GM23248 (cell line): ENCODE results near the gene CLCN6. TPM values are rescaled to one million over a fixed set of nuclear protein-coding genes. Genes with fewer than 3 reads are reported as not detected.

ENCODE experiments used
- DNase-seq: peaks from one replicate; pipeline ENCODE4 v3.0.0-alpha.2; 2015
- H2AFZ ChIP-seq: fragments of 200-600 bp; sonication (generic); 2 replicates; pipeline ENCODE4 v1.6.1; 2016; ENCODE audit warnings: antibody characterized with exemption
- H3F3A ChIP-seq: fragments of 200-600 bp; sonication (generic); 2 replicates; pipeline ENCODE4 v1.6.1; 2016; ENCODE audit warnings: mild to moderate bottlenecking, antibody characterized with exemption, mixed run types; ENCODE audit not compliant: insufficient read depth
- H3K27ac ChIP-seq: fragments of 200-600 bp; sonication (generic); 2 replicates; pipeline ENCODE4 v1.5.1; 2016; ENCODE audit warnings: mild to moderate bottlenecking
- H3K27me3 ChIP-seq: fragments of 200-600 bp; sonication (generic); replicated peaks from 2 replicates; pipeline ENCODE4 v1.6.1; 2016; ENCODE audit warnings: mild to moderate bottlenecking; ENCODE audit not compliant: insufficient read depth
- H3K36me3 ChIP-seq: fragments of 200-600 bp; sonication (generic); 2 replicates; pipeline ENCODE4 v1.6.1; 2016; ENCODE audit warnings: low read depth, mild to moderate bottlenecking
- H3K4me1 ChIP-seq: fragments of 200-600 bp; sonication (generic); 2 replicates; pipeline ENCODE4 v1.6.1; 2016; ENCODE audit warnings: mild to moderate bottlenecking; ENCODE audit not compliant: insufficient read depth
- H3K4me2 ChIP-seq: fragments of 200-600 bp; sonication (generic); one replicate; pipeline ENCODE4 v1.6.1; 2016; ENCODE audit warnings: mild to moderate bottlenecking; ENCODE audit not compliant: unreplicated experiment
- H3K4me3 ChIP-seq: fragments of 200-600 bp; sonication (generic); 2 replicates; pipeline ENCODE4 v1.5.1; 2016; ENCODE audit warnings: mild to moderate bottlenecking
- H3K79me2 ChIP-seq: fragments of 200-600 bp; sonication (generic); 2 replicates; pipeline ENCODE4 v1.6.1; 2016; ENCODE audit warnings: mild to moderate bottlenecking; ENCODE audit not compliant: insufficient read depth
- H3K9ac ChIP-seq: fragments of 200-600 bp; sonication (generic); 2 replicates; pipeline ENCODE4 v1.6.1; 2016; ENCODE audit warnings: mild to moderate bottlenecking
- H3K9me2 ChIP-seq: fragments of 200-600 bp; sonication (generic); 2 replicates; pipeline ENCODE4 v1.6.1; 2016; ENCODE audit warnings: mixed run types, mild to moderate bottlenecking, moderate library complexity; ENCODE audit not compliant: insufficient read depth
- H3K9me3 ChIP-seq: fragments of 200-600 bp; sonication (generic); one replicate; pipeline ENCODE4 v1.6.1; 2017; ENCODE audit warnings: low read depth
- H4K20me1 ChIP-seq: fragments of 200-600 bp; sonication (generic); 2 replicates; pipeline ENCODE4 v1.6.0; 2016; ENCODE audit not compliant: insufficient read depth
- EZH2 ChIP-seq: fragments of 200-600 bp; sonication (generic); IDR thresholded peaks from 2 replicates; pipeline ENCODE4 v1.6.1; 2018; ENCODE audit warnings: antibody characterized with exemption, mild to moderate bottlenecking; ENCODE audit not compliant: insufficient read depth, poor library complexity, severe bottlenecking
- EZH2phosphoT487 ChIP-seq: fragments of 200-600 bp; sonication (generic); IDR thresholded peaks from 2 replicates; pipeline ENCODE4 v1.6.1; 2018; ENCODE audit warnings: antibody characterized with exemption, moderate library complexity, mild to moderate bottlenecking, low read depth; ENCODE audit not compliant: insufficient read depth
- WGBS, 2 experiments: methylation state at CpG; one replicate each; pipeline ENCODE4 v1.1.6; 2015 to 2017; ENCODE audit warnings: low lambda C conversion rate in 2 of 2, low coverage in 1 of 2; ENCODE audit errors: missing lambda C conversion rate in 2 of 2; 5-methylcytosine and 5-hydroxymethylcytosine counted together
- in situ Hi-C: fragments of 300-500 bp; cut with MboI; formaldehyde crosslinking; loops from 2 replicates; pipeline ENCODE4 v1.15.0; 2020
- polyA plus RNA-seq: library from polyadenylated mRNA; unstranded; fragments of >200 nt; fragmentation: Nextera tagmentation; extraction: Ambion mirVana; gene quantifications from 2 replicates; pipeline ENCODE4 v1.2.1, GENCODE V29; 2016
- total RNA-seq: library from RNA; depleted of rRNA; stranded (reverse); fragments of >200 nt; shearing (Covaris generic); gene quantifications from 2 replicates; pipeline ENCODE4 v1.2.3, GENCODE V29; 2014

CLCN6 gene
- total and polyA plus RNA-seq, 2 experiments from 2014 or later, result 4.9 to 5.4 TPM

GRCh38 chr1:11761285-11761684 is 44.7 kb upstream of the CLCN6 start:
- Histone ChIP-seq H3K27ac (no peak overlapping the region), H2AFZ (no peak overlapping the region), H3K9me2 (no peaks in the 10 kb centered on the region), H3K4me1 (no peaks in the 10 kb centered on the region), H3K27me3 (peaks cover 5% of the 10 kb centered on the region), H3K79me2 (no peaks in the 10 kb centered on the region), H3F3A (no peaks in the 10 kb centered on the region), H3K9me3 (no peaks in the 10 kb centered on the region), H3K9ac (no peak overlapping the region), H3K4me3 (no peak overlapping the region), H3K4me2 (no peak overlapping the region), H3K36me3 (no peaks in the 10 kb centered on the region), H4K20me1 (no peaks in the 10 kb centered on the region)
- DNase-seq, result no peak
- TF ChIP-seq EZH2 (no peak), EZH2phosphoT487 (no peak)
- in situ Hi-C loops, result no loop called here
- 66 to 67% methylated on average over 5 to 6 of the region's 6 CpGs for WGBS, 2 experiments

DNA sequence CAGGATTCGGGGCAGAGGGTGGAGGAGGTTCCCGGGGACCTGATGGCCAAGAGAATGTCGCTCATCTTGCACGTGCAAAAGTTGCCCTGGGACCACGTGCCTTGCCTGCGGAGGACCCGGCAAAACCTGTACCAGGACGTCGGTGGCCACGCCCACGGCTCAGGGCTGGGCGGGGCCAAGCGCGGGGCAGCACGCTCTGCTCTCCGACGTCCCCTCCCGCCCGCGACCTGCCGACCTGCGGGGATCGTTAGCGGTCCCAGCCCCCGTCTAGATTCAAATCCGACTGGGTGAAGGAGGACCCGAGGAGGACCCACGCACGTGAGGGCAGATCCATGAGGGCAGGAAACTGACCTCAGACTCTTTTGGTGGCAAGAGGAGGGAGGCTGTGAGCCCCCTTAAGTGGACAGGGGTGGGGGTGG is 44.0 kb upstream of the CLCN6 start, which contains the start of gene C1orf167:
TSS of gene C1orf167 (plus strand) at position 206 of the 419 bp plus-strand sequence. CDS start 2,208 bp downstream, outside the sequence.
- DNase-seq, result no peak
- Histone ChIP-seq H3K27me3 (peaks cover 5% of the 10 kb centered on the region), H3K9me2 (no peaks in the 10 kb centered on the region), H3K9ac (no peak within 1 kb of the TSS), H3F3A (no peaks in the 10 kb centered on the region), H2AFZ (no peak within 1 kb of the TSS), H3K4me3 (no peak within 1 kb of the TSS), H3K27ac (no peak within 1 kb of the TSS), H3K4me2 (no peak within 1 kb of the TSS), H4K20me1 (no peaks in the 10 kb centered on the region), H3K36me3 (no peaks in the 10 kb centered on the region), H3K79me2 (no peaks in the 10 kb centered on the region), H3K9me3 (no peaks in the 10 kb centered on the region), H3K4me1 (no peaks in the 10 kb centered on the region)
- in situ Hi-C loops, result no loop called here
- WGBS, 2 experiments, result 14 to 20% methylated on average over 24 to 25 of the region's 29 CpGs
- TF ChIP-seq EZH2phosphoT487 (no peak), EZH2 (no peak)

GRCh38 chr1:11764115-11764514 is 41.9 kb upstream of the CLCN6 start:
- Histone ChIP-seq H3K4me1 (no peaks in the 10 kb centered on the region), H3K79me2 (no peaks in the 10 kb centered on the region), H3K4me3 (no peak overlapping the region), H3K27ac (no peak overlapping the region), H3K9ac (no peak overlapping the region), H3F3A (no peaks in the 10 kb centered on the region), H4K20me1 (no peaks in the 10 kb centered on the region), H3K9me3 (no peaks in the 10 kb centered on the region), H3K27me3 (peaks cover 5% of the 10 kb centered on the region), H3K9me2 (no peaks in the 10 kb centered on the region), H2AFZ (no peak overlapping the region), H3K4me2 (no peak overlapping the region), H3K36me3 (no peaks in the 10 kb centered on the region)
- DNase-seq, result no peak
- in situ Hi-C loops, result no loop called here
- WGBS, 2 experiments, result 55 to 67% methylated on average over 3 of the region's 3 CpGs
- no peak for TF ChIP-seq EZH2
- TF ChIP-seq EZH2phosphoT487, result no peak

- TF ChIP-seq EZH2phosphoT487, result no peak
- TF ChIP-seq EZH2, result no peak
- 85 to 88% methylated on average over 7 of the region's 7 CpGs for WGBS, 2 experiments
These were observed 41.5 kb upstream of the CLCN6 start for GRCh38 chr1:11764519-11764918.

More at GRCh38 chr1:11764519-11764918, 41.5 kb upstream of the CLCN6 start:
- H3K79me2 ChIP-seq, result no peaks in the 10 kb centered on the region
- no peak overlapping the region for H3K27ac ChIP-seq
- H3K4me2 ChIP-seq, result no peak overlapping the region
- no peak overlapping the region for H2AFZ ChIP-seq
- H4K20me1 ChIP-seq, result no peaks in the 10 kb centered on the region
- no peak for DNase-seq
- H3K9me3 ChIP-seq, result no peaks in the 10 kb centered on the region
- no peak overlapping the region for H3K4me3 ChIP-seq
- H3K4me1 ChIP-seq, result no peaks in the 10 kb centered on the region
- H3F3A ChIP-seq, result no peaks in the 10 kb centered on the region
- peaks cover 5% of the 10 kb centered on the region for H3K27me3 ChIP-seq
- H3K9ac ChIP-seq, result no peak overlapping the region
- H3K36me3 ChIP-seq, result no peaks in the 10 kb centered on the region
- in situ Hi-C loops, result no loop called here
- no peaks in the 10 kb centered on the region for H3K9me2 ChIP-seq
